Fibroblast of mammary gland (primary cell): ENCODE results near the gene TUBB3.

Source experiments
- DNase-seq: peaks from one replicate; pipeline ENCODE4 v3.0.0-alpha.2; 2010; ENCODE audit warnings: low read depth
- H3K4me3 ChIP-seq: 2 replicates; pipeline ENCODE4 v1.5.1; 2011; ENCODE audit warnings: low read depth, mild to moderate bottlenecking, low read length, moderate library complexity; ENCODE audit not compliant: control insufficient read depth
- TF ChIP-seq, protein P1 (sequence below): conservative IDR thresholded peaks from 2 replicates; pipeline ENCODE4 v1.5.1; 2011; ENCODE audit warnings: low read depth, low read length, inconsistent platforms; ENCODE audit not compliant: control insufficient read depth, insufficient read depth

The TUBB3 gene

DNA sequence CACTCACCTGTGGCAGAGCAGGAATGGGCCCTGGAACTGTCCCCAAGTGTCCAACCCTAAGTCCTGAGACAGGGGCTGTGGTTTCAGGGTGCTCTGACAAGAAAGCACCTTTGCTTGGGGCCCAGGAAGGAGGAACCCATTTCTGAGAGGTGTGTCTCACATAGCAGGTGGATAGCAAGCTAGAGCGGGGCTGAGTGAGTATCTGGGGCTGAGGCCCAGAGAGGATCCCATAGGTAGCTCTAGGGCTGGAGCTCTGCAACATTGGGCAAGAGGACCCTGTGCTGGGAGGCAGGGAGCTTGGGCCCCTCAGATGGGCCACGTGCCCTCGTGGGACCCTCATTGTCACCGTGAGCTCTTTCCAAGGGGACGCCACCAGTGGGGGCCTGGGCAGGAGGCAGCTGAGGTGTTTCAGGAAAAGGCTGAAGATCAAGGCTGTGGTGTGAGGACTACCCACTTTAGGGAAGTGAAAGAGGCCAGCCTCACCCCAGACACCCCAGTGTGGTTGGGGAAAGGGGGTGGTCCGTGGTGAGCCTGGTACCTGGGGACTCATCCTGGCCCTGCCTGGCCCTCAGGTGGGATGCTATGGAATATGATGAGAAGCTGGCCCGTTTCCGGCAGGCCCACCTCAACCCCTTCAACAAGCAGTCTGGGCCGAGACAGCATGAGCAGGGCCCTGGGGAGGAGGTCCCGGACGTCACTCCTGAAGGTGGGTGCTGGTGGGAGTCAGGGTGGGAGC, 30.7 kb downstream of the TUBB3 start:
- no peak overlapping the region for H3K4me3 ChIP-seq
- no peak for DNase-seq
- TF ChIP-seq, protein P1, sequence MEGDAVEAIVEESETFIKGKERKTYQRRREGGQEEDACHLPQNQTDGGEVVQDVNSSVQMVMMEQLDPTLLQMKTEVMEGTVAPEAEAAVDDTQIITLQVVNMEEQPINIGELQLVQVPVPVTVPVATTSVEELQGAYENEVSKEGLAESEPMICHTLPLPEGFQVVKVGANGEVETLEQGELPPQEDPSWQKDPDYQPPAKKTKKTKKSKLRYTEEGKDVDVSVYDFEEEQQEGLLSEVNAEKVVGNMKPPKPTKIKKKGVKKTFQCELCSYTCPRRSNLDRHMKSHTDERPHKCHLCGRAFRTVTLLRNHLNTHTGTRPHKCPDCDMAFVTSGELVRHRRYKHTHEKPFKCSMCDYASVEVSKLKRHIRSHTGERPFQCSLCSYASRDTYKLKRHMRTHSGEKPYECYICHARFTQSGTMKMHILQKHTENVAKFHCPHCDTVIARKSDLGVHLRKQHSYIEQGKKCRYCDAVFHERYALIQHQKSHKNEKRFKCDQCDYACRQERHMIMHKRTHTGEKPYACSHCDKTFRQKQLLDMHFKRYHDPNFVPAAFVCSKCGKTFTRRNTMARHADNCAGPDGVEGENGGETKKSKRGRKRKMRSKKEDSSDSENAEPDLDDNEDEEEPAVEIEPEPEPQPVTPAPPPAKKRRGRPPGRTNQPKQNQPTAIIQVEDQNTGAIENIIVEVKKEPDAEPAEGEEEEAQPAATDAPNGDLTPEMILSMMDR = no peak

DNA sequence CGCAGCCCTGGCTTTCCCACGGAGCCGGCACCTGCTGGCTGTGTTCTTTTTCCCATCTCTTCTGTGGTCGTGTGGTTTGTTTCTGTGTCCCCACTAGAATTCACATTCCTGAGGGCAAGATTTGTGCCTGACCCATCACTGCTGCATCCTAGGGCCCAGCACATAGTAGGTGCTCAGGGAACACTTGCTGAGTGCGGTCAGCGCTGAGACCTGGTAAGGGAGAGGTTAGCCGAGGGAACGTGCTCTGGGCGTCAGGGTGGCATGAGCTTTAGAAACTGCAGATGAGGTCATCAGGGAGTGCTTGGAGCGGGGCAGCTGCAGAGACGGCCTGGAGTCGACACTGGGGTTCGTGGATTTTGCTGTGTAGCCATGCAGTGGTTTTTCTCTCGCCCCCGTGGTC, 31.3 kb downstream of the TUBB3 start:
- DNase-seq = no peak
- TF ChIP-seq, protein P1 = no peak
- no peak overlapping the region for H3K4me3 ChIP-seq

DNA sequence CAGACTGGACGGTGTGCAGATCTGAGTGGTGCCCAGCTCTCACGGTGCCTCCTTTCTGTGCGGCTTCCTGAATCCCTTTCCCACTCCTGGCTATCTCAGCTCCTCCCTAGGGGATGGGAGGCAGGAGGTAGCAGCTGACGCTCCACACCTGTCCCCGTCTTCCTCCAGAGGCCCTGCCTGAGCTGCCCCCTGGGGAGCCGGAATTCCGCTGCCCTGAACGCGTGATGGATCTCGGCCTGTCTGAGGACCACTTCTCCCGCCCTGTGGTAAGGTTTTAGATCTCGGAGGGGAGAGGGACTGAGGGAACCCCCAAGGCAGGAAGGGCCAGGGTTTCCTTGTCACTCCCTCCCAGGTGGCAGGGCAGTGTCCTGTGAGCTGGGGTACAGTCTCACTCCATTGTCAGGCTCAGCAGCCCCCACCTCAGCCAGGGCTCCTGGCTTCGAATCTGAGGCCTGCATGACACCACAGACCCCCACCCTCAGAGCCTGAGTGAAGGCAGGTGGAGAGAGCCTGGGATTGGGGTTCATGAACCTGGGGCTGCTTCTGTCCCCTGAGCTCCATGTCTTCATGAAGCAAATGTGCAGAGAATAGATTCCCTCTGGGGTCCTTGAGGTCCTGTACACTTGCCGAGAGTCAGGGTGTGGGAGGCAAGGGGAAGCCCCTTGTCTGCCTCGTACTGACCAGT, 32.0 kb downstream of the TUBB3 start:
- TF ChIP-seq, protein P1 = no peak
- DNase-seq = no peak
- H3K4me3 ChIP-seq = no peak overlapping the region

DNA sequence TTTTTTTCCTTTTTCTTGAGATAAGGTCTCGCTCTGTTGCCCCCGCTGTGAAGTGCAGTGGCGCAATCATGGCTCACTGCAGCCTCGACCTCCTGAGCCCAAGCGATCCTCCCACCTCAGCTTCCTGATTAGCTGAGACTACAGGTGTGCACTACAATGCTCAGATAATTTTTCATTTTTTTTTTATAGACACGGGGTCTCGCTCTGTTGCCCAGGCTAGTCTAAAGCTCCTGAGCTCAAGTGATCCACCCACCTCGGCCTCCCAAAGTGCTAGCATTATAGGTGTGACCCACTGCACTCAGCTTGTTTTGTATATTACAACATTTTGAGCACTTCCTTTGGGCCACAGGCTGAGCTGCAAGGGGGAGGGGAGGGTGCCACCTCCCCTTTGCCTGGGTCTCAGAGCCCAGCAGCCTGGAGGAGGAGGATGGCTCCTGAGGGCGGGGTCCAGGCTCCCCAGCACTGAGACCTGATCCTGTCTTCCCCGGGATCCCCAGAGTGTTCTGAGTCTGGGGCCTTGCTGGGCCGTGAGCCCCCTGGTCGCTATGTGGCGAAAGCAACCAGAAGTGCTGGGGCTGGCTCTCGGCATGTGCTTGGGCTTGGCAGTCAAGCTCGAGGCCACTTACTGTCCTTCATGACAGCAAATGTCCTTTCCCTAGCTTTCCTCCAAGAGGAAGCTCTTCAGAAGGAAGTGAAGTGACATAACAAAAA, 33.5 kb downstream of the TUBB3 start:
- no peak for DNase-seq
- no peak overlapping the region for H3K4me3 ChIP-seq
- TF ChIP-seq, protein P1 = no peak

DNA sequence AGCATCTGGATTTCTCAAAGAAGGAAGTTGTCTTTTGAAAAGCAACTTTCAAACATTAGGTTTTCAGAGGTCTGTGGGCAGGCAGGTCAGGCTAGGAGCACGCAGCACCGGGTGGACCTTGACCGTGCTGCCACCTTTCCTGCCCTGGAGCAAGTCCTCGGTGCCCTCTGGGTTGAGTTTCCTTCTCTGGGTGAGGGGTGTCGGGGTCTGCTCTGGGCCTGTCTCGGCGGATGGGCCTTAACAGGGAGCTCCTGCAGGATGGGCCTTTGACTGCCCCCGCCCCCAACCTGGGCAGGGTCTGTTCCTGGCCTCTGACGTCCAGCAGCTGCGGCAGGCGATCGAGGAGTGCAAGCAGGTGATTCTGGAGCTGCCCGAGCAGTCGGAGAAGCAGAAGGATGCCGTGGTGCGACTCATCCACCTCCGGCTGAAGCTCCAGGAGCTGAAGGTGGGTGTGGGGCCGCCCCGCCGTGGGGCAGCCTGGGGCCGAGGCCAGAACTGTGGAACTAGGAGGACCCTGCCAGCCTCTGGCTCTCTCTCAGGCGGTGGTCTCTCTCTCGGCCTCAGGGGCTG, 34.2 kb downstream of the TUBB3 start:
- TF ChIP-seq, protein P1 = no peak
- no peak overlapping the region for H3K4me3 ChIP-seq
- DNase-seq = no peak

DNA sequence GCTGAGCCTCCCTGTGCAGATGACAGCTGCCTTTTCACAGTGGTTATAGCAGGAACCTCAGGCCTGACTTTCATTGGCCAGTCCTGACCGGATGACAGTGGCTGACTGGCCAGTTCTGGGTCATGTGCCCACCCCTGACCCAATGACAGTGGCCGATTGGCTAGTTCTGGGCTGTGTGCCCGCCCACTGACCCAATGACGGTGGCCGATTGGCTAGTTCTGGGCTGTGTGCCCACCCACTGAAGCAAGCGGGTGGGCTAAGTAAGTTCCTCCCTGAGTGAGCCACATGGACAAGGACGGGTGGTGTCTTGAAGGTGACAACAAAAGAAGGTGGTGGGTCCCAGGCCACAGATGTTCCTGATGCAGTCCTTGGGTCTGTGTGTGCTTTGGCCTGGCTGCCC, 34.9 kb downstream of the TUBB3 start:
- peak; percentile 39 for DNase-seq
- TF ChIP-seq, protein P1 = no peak
- H3K4me3 ChIP-seq = no peak overlapping the region
